Inflammatory macrophage (primary cell): ENCODE measurements around the gene SHB.

Experiments used
- DNase-seq, 2 donors: peaks; one replicate each; pipeline ENCODE4 v3.0.0-alpha.2; 2020 to 2022

SHB gene

GRCh38 chr9:38042626-38043357, 26.2 kb downstream of the SHB start:
- DNase-seq, result no peak

- DNase-seq, result no peak
Measured at GRCh38 chr9:38041564-38042243, 27.3 kb downstream of the SHB start.

- DNase-seq, result no peak
Measured at GRCh38 chr9:38039907-38040682, 28.9 kb downstream of the SHB start.

- DNase-seq, result peak; percentile 22 to 35
Measured at GRCh38 chr9:38039090-38039906, 29.7 kb downstream of the SHB start.

GRCh38 chr9:38038307-38039089, 30.5 kb downstream of the SHB start:
- peak; percentile 18 to 46 for DNase-seq

GRCh38 chr9:38037981-38038306, 31.1 kb downstream of the SHB start:
- no peak for DNase-seq

- peak; percentile 54 to 77 for DNase-seq
Measured at GRCh38 chr9:38036359-38037084, 32.5 kb downstream of the SHB start.

GRCh38 chr9:38035873-38036272, 33.2 kb downstream of the SHB start:
- DNase-seq, result peak; percentile 54 to 77

GRCh38 chr9:38033941-38034340, 35.1 kb downstream of the SHB start:
- DNase-seq, result no peak

- DNase-seq, result peak; percentile 30 to 54
Measured at GRCh38 chr9:38032266-38033110, 36.5 kb downstream of the SHB start.

- DNase-seq, result no peak
Measured at GRCh38 chr9:38031594-38031993, 37.4 kb downstream of the SHB start.

- DNase-seq, result no peak
Measured at GRCh38 chr9:38030658-38031057, 38.4 kb downstream of the SHB start.

- DNase-seq, result peak; percentile 22 to 62
Measured at GRCh38 chr9:38029915-38030638, 39.0 kb downstream of the SHB start.

- DNase-seq, result no peak
Measured at GRCh38 chr9:38027714-38028113, 41.3 kb downstream of the SHB start.

GRCh38 chr9:38026840-38027527, 42.0 kb downstream of the SHB start:
- DNase-seq, result no peak

GRCh38 chr9:38026021-38026809, 42.8 kb downstream of the SHB start:
- DNase-seq, result no peak

GRCh38 chr9:38025166-38025565, 43.9 kb downstream of the SHB start:
- no peak for DNase-seq
